RWPE1 (cell line): ENCODE results near the gene DNMBP.
"Not testable (repeated sequence)": the region's sequence is repeated elsewhere in the genome, so short reads cannot be mapped to it uniquely, and the experiment has no call there.

Experiments used
- CTCF ChIA-PET: fragments of 350-600 bp; sonication (Branson Sonifier 250); formaldehyde crosslinking; extraction: SDS; loops from one replicate; lab custom pipeline; 2021; lab: Yijun Ruan, JAX
- POLR2A ChIA-PET: fragments of 400-600 bp; formaldehyde crosslinking; extraction: SDS; loops from one replicate; lab custom pipeline; 2020; ENCODE audit warnings: antibody characterized with exemption; ENCODE audit not compliant: low non-redundant PET; lab: Yijun Ruan, JAX
- DNase-seq: peaks from one replicate; pipeline ENCODE4 v3.0.0; 2012; ENCODE audit warnings: low spot score
- H3K27ac ChIP-seq: fragments of 450-650 bp; 2 replicates; pipeline ENCODE4 v1.5.1; 2017
- CTCF ChIP-seq: fragments of 450-650 bp; conservative IDR thresholded peaks from 2 replicates; pipeline ENCODE4 v1.5.1; 2017; ENCODE audit warnings: low read depth, mild to moderate bottlenecking

The DNMBP gene

GRCh38 chr10:99845837-99846382 lies 163.8 kb downstream of the DNMBP start:
- H3K27ac ChIP-seq = no peak overlapping the region
- ChIA-PET POLR2A (no interaction called here), CTCF (interaction anchor here (0.5 to 2.7 kb wide), 31 partner anchors 9 to 1076 kb away, joined by 3 to 29 read pairs (median 3); partner anchors contain the start of gene DNMBP)
- peak; percentile 88 for TF ChIP-seq CTCF
- peak; percentile 78 for DNase-seq

GRCh38 chr10:99844433-99844955 lies 165.3 kb downstream of the DNMBP start:
- no peak for TF ChIP-seq CTCF
- ChIA-PET CTCF (interaction anchor here (0.6 to 1.9 kb wide), 2 partner anchors 11 to 201 kb away, joined by 4 to 5 read pairs; no protein-coding TSS in a partner anchor), POLR2A (no interaction called here)
- DNase-seq = no peak
- no peak overlapping the region for H3K27ac ChIP-seq

GRCh38 chr10:99843310-99843709 lies 166.4 kb downstream of the DNMBP start:
- no peak for TF ChIP-seq CTCF
- ChIA-PET CTCF (interaction anchor here (1.9 kb wide), 1 partner anchor 202 kb away, joined by 5 read pairs; no protein-coding TSS in a partner anchor), POLR2A (no interaction called here)
- no peak overlapping the region for H3K27ac ChIP-seq
- DNase-seq = no peak

- ChIA-PET POLR2A (no interaction called here), CTCF (no interaction called here)
- DNase-seq = no peak
- H3K27ac ChIP-seq = no peak overlapping the region
- TF ChIP-seq CTCF = no peak
Observed at GRCh38 chr10:99841746-99842145, 168.0 kb downstream of the DNMBP start.

GRCh38 chr10:99840859-99841258 lies 168.9 kb downstream of the DNMBP start:
- CTCF ChIA-PET, DNase-seq, POLR2A ChIA-PET, H3K27ac ChIP-seq: not testable (repeated sequence)

- ChIA-PET CTCF (interaction anchor here (0.9 kb wide), 1 partner anchor 9 kb away, joined by 4 read pairs; no protein-coding TSS in a partner anchor), POLR2A (no interaction called here)
- DNase-seq = no peak
- no peak overlapping the region for H3K27ac ChIP-seq
- TF ChIP-seq CTCF = no peak
Observed at GRCh38 chr10:99836711-99837110, 173.0 kb downstream of the DNMBP start.

- DNase-seq = no peak
- ChIA-PET POLR2A (no interaction called here), CTCF (interaction anchor here (3.0 kb wide), 1 partner anchor 10 kb away, joined by 14 read pairs; no protein-coding TSS in a partner anchor)
- no peak overlapping the region for H3K27ac ChIP-seq
- no peak for TF ChIP-seq CTCF
Observed at GRCh38 chr10:99835947-99836346, 173.8 kb downstream of the DNMBP start.
